ENCODE measurements around the gene FAM149B1.

- TF ChIP-seq CTCF (IDR thresholded peaks at IDR 0.05) (no peak), POLR2A (IDR thresholded peaks at IDR 0.05) (no peak)
Measured at GRCh38 chr10:73287441-73287840, 119.5 kb downstream of the FAM149B1 start.

Data from Peyer's patch (tissue), 4 donors.